ENCODE data around the gene ZNF212. TPM values are rescaled to one million over a fixed set of nuclear protein-coding genes. Genes with fewer than 3 reads are reported as not detected.
A peak's percentile ranks its signal among the peaks of the same experiment; 100 is the strongest.

The ZNF212 gene
- total and polyA plus RNA-seq, 9 of the 15 experiments (the other 6 are each of a cell fraction or from before 2014, with no cell fraction given) = 1.8 to 21.4 (median 7.2) TPM

GRCh38 chr7:149239345-149240143 is at the start of gene ZNF212 (continued):
- TF ChIP-seq ZC3H8 (IDR thresholded peaks at IDR 0.05) = peak; percentile 48; the same call in 1 of the 2 replicates
- TF ChIP-seq HDAC1 (IDR thresholded peaks at IDR 0.05) = peak in 1 of 2 experiments; percentile 85; a peak in 2 of 4 replicates
- no peak for TF ChIP-seq ZNF347 (CRISPR knock-in tag; IDR thresholded peaks at IDR 0.05; ENCODE audit: low read depth)

GRCh38 chr7:149191851-149192250 is 47.6 kb upstream of the ZNF212 start:
- H3K27ac ChIP-seq (ENCODE audit: extremely low read depth, low read depth, low read length) = no peak overlapping the region
- H3K9me1 ChIP-seq (ENCODE audit: control insufficient read depth, insufficient read depth, low read length) = no peaks in the 10 kb centered on the region
- in situ Hi-C loops (cut with MboI) = no loop called here
- 44% methylated on average over 5 of the region's 5 CpGs for WGBS (ENCODE audit: insufficient coverage, low coverage, missing lambda C conversion rate)
- POLR2A ChIA-PET = interaction anchor here (0.6 to 1.2 kb wide), 2 partner anchors 10 to 32 kb away, joined by 3 to 4 read pairs; no protein-coding TSS in a partner anchor
- peak overlapping the region; percentile 43 for H2AFZ ChIP-seq (ENCODE audit: low read depth, low read length)
- FAIRE-seq = no peak
- no peaks in the 10 kb centered on the region for H3K27me3 ChIP-seq (ENCODE audit: control insufficient read depth in 2 of 2, insufficient read depth in 2 of 2, low read length in 2 of 2)
- peaks cover 1% of the 10 kb centered on the region; the same call in 1 of the 3 replicates for H3K36me3 ChIP-seq (ENCODE audit: control insufficient read depth, insufficient read depth, low read length)
- intact Hi-C loops (cut with micrococcal nuclease) = no loop called here
- no TSS peak for BruUV-seq (replicated peaks)
- no peaks in the 10 kb centered on the region for H3K9me3 ChIP-seq (replicated peaks; ENCODE audit: control insufficient read depth, insufficient read depth, low read depth, low read length)
- no peak overlapping the region for H3K4me3 ChIP-seq
- peaks cover 3% of the 10 kb centered on the region; the same call in 1 of the 2 replicates for H4K20me1 ChIP-seq (replicated peaks; ENCODE audit: control insufficient read depth, insufficient read depth, low read length)
- peaks cover 18% of the 10 kb centered on the region for H3K79me2 ChIP-seq (ENCODE audit: control insufficient read depth, insufficient read depth, low read length)
- no peak for DNase-seq (ENCODE audit: extremely low read depth in 1 of 4, low spot score in 3 of 4)
- peaks cover 7 to 21% of the 10 kb centered on the region in 2 experiments; a peak in 4 of 5 replicates for H3K4me1 ChIP-seq (replicated peaks in 1 of 2; ENCODE audit: control insufficient read depth in 2 of 2, insufficient read depth in 2 of 2, low read length in 2 of 2)
- H3K9ac ChIP-seq (ENCODE audit: insufficient read depth in 1 of 2, low read depth in 2 of 2, low read length in 2 of 2) = no peak overlapping the region
- TF ChIP-seq HMBOX1 (IDR thresholded peaks at IDR 0.05) = 0 out of 2 replicates have a peak, but pooled peaks have one; percentile 39
- TF ChIP-seq DMBX1 (CRISPR knock-in tag; IDR thresholded peaks at IDR 0.05; ENCODE audit: borderline replicate concordance) = no peak
- CTCF ChIA-PET (ENCODE audit: low intra/inter-chr PET ratio) = no interaction called here
- H3K4me2 ChIP-seq (ENCODE audit: insufficient read depth, low read length) = no peak overlapping the region
- no peak for ATAC-seq

All from K562 (cell line).